ENCODE data around the gene TMOD1. TPM values are rescaled to one million over a fixed set of nuclear protein-coding genes. Genes with fewer than 3 reads are reported as not detected.

TMOD1 gene
- polyA plus RNA-seq, 12 donors = 53.8 to 181 (median 144) TPM; not detected in 1

- DNase-seq = no peak
Observed at GRCh38 chr9:97543561-97543960, 42.1 kb downstream of the TMOD1 start.

- no peak for DNase-seq
Observed at GRCh38 chr9:97545486-97545885, 44.0 kb downstream of the TMOD1 start.

- no peak for DNase-seq
Observed at GRCh38 chr9:97547098-97547829, 45.8 kb downstream of the TMOD1 start.

- DNase-seq = no peak
Observed at GRCh38 chr9:97548379-97548778, 46.9 kb downstream of the TMOD1 start.

GRCh38 chr9:97548819-97549540 is 47.5 kb downstream of the TMOD1 start:
- DNase-seq = no peak

- no peak for DNase-seq
Observed at GRCh38 chr9:97550386-97550785, 48.9 kb downstream of the TMOD1 start.

GRCh38 chr9:97551308-97551707 is 49.8 kb downstream of the TMOD1 start:
- DNase-seq = no peak

GRCh38 chr9:97553141-97553540 is 51.7 kb downstream of the TMOD1 start:
- DNase-seq = no peak

GRCh38 chr9:97553841-97554240 is 52.4 kb downstream of the TMOD1 start:
- DNase-seq = no peak

GRCh38 chr9:97554566-97555075 is 53.2 kb downstream of the TMOD1 start:
- no peak for DNase-seq

- no peak for DNase-seq
Observed at GRCh38 chr9:97555164-97555563, 53.7 kb downstream of the TMOD1 start.

GRCh38 chr9:97556036-97556720 is 54.7 kb downstream of the TMOD1 start:
- no peak for DNase-seq

GRCh38 chr9:97556721-97557605 is 55.5 kb downstream of the TMOD1 start:
- no peak for DNase-seq

- no peak for DNase-seq
Observed at GRCh38 chr9:97557606-97558095, 56.2 kb downstream of the TMOD1 start.

- no peak for DNase-seq
Observed at GRCh38 chr9:97558701-97559101, 57.2 kb downstream of the TMOD1 start.

GRCh38 chr9:97559111-97559514 is 57.6 kb downstream of the TMOD1 start:
- no peak for DNase-seq

- no peak for DNase-seq
Observed at GRCh38 chr9:97560154-97560553, 58.7 kb downstream of the TMOD1 start.

- no peak for DNase-seq
Observed at GRCh38 chr9:97560851-97561250, 59.4 kb downstream of the TMOD1 start.

- no peak for DNase-seq
Observed at GRCh38 chr9:97561501-97561900, 60.0 kb downstream of the TMOD1 start.

- no peak for DNase-seq
Observed at GRCh38 chr9:97562542-97562941, 61.1 kb downstream of the TMOD1 start.

GRCh38 chr9:97563458-97564135 is 62.1 kb downstream of the TMOD1 start:
- DNase-seq = no peak
